SKM-1 treated with dmso at 0.1 percent for 144 hours (cell line): ENCODE data around the gene DOLPP1.
"Not testable (repeated sequence)": the region's sequence is repeated elsewhere in the genome, so short reads cannot be mapped to it uniquely, and the experiment has no call there.

ENCODE experiments used
- DNase-seq: peaks from one replicate; lab custom pipeline; 2025; ENCODE audit not compliant: unreplicated experiment; lab: John Stamatoyannopoulos, UW

Gene DOLPP1

GRCh38 chr9:129080601-129081387 is at the start of gene DOLPP1:
TSS of gene DOLPP1 (plus strand) at chr9:129081111. CDS start at chr9:129081132, 21 bp downstream.
- peak; percentile 99 for DNase-seq

- DNase-seq: no peak
Measured at GRCh38 chr9:129031514-129031913, 49.4 kb upstream of the DOLPP1 start.

- no peak for DNase-seq
Measured at GRCh38 chr9:129032541-129033159, 48.3 kb upstream of the DOLPP1 start.

- no peak for DNase-seq
Measured at GRCh38 chr9:129033216-129033615, 47.7 kb upstream of the DOLPP1 start.

GRCh38 chr9:129035838-129036237 is 45.1 kb upstream of the DOLPP1 start:
- not testable (repeated sequence) for DNase-seq

- peak; percentile 98 for DNase-seq
Measured at GRCh38 chr9:129036241-129036922, 44.5 kb upstream of the DOLPP1 start, which contains the start of gene MIGA2. TSS of gene MIGA2 (plus strand) at chr9:129036626. CDS start at chr9:129040595, 3,969 bp downstream.

GRCh38 chr9:129036923-129037766 is 43.8 kb upstream of the DOLPP1 start:
- DNase-seq: no peak

- DNase-seq: no peak
Measured at GRCh38 chr9:129037767-129038098, 43.2 kb upstream of the DOLPP1 start.

- no peak for DNase-seq
Measured at GRCh38 chr9:129038109-129038852, 42.6 kb upstream of the DOLPP1 start.

GRCh38 chr9:129040113-129040643 is 40.7 kb upstream of the DOLPP1 start:
- DNase-seq: no peak

GRCh38 chr9:129042016-129042415 is 38.9 kb upstream of the DOLPP1 start:
- DNase-seq: no peak

GRCh38 chr9:129052592-129052991 is 28.3 kb upstream of the DOLPP1 start:
- DNase-seq: no peak

GRCh38 chr9:129053020-129053419 is 27.9 kb upstream of the DOLPP1 start:
- no peak for DNase-seq

GRCh38 chr9:129054163-129054851 is 26.6 kb upstream of the DOLPP1 start:
- no peak for DNase-seq

GRCh38 chr9:129058965-129059795 is 21.7 kb upstream of the DOLPP1 start:
- peak; percentile 21 for DNase-seq

- DNase-seq: no peak
Measured at GRCh38 chr9:129059796-129060785, 20.8 kb upstream of the DOLPP1 start.

- DNase-seq: no peak
Measured at GRCh38 chr9:129060991-129061390, 19.9 kb upstream of the DOLPP1 start.
